GM12864 (cell line): Measurements from ENCODE around the gene ITGA4.

Experiments
- DNase-seq: peaks from one replicate; pipeline ENCODE4 v3.0.0-alpha.2; 2011; ENCODE audit warnings: low read depth
- H3K4me3 ChIP-seq: 2 replicates; pipeline ENCODE4 v1.5.1; 2011; ENCODE audit warnings: mild to moderate bottlenecking, low read depth, low read length, control low read depth
- CTCF ChIP-seq: IDR thresholded peaks from 2 replicates; pipeline ENCODE4 v1.5.1; 2011; ENCODE audit warnings: low read depth, mild to moderate bottlenecking, moderate library complexity, low read length, control low read depth, inconsistent platforms; ENCODE audit errors: missing control alignments

ITGA4 gene

GRCh38 chr2:181554061-181554830 is 97.1 kb downstream of the ITGA4 start:
- TF ChIP-seq CTCF: no peak
- H3K4me3 ChIP-seq: no peak overlapping the region
- DNase-seq: no peak

DNA sequence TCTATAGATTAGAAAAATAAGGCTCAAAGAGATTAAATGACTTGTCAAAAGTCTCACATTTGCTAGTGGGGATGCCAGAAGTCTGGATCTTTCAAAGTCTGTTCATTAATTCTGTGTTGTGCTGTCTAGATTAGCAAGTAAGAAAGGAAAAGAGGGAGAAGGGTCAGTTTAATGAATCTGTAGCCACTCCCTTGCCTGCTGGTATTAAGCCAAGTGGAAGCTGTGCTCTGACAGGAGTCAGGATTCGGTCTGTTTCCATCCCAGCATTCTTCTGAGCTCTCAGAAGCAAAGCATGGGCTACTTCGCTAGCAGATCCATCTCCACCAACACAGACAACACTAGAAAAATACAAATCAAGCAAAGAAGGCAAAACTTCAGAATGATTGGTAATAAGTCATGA is 101.2 kb downstream of the ITGA4 start:
- TF ChIP-seq CTCF: no peak
- no peak for DNase-seq
- no peak overlapping the region for H3K4me3 ChIP-seq

GRCh38 chr2:181563101-181563692 is 106.0 kb downstream of the ITGA4 start:
- H3K4me3 ChIP-seq: no peak overlapping the region
- no peak for TF ChIP-seq CTCF
- DNase-seq: no peak

GRCh38 chr2:181566334-181567032 is 109.3 kb downstream of the ITGA4 start:
- no peak for DNase-seq
- TF ChIP-seq CTCF: no peak
- no peak overlapping the region for H3K4me3 ChIP-seq

DNA sequence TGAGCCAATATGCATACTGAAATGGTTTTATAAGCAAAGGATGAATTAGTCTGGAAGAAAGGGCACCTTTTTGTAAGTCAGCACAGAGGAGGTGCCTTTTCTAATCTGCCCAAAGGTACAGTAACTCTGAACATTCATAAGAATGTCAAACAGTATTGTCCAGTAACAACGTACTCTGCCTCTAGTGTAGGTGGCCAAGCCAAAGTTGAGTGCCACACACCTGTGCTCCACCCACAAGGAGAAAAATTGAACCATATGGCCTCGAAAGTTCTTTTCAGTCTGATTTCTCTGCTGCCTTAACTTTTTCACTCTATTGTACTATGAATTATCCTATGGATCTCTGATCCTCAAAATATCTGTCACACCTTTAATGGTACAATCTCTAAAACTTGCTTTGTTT is 112.9 kb downstream of the ITGA4 start:
- no peak for DNase-seq
- no peak for TF ChIP-seq CTCF
- no peak overlapping the region for H3K4me3 ChIP-seq

- no peak for DNase-seq
- H3K4me3 ChIP-seq: no peak overlapping the region
Measured at GRCh38 chr2:181570833-181571661, 113.9 kb downstream of the ITGA4 start.

More at GRCh38 chr2:181570833-181571661, 113.9 kb downstream of the ITGA4 start:
- no peak for TF ChIP-seq CTCF
